ENCODE results near the gene LRRC75B. TPM values are rescaled to one million over a fixed set of nuclear protein-coding genes. Genes with fewer than 3 reads are reported as not detected.

LRRC75B gene
- total and polyA plus RNA-seq, 2 of the 8 experiments (the other 6 are each of a cell fraction or from before 2014, with no cell fraction given): 12.2 to 26.6 TPM

- Histone ChIP-seq H3K23me2 (ENCODE audit: low read depth, low read length) (no peaks in the 10 kb centered on the region), H3K27me3 (replicated peaks in 1 of 4; ENCODE audit: control insufficient read depth in 3 of 4, extremely low read depth in 1 of 4, insufficient read depth in 3 of 4, low read length in 3 of 4) (no peaks in the 10 kb centered on the region), H3K79me2 (ENCODE audit: control insufficient read depth in 1 of 2, insufficient read depth in 2 of 2, low read length in 2 of 2) (no peaks in the 10 kb centered on the region), H2BK5ac (ENCODE audit: low read depth, low read length) (no peak overlapping the region), H3K4me2 (ENCODE audit: insufficient read depth in 1 of 2, low read depth in 2 of 2, low read length in 2 of 2) (no peak overlapping the region), H3K4me1 (replicated peaks in 1 of 4; ENCODE audit: control insufficient read depth in 3 of 4, insufficient read depth in 4 of 4, low read length in 3 of 4) (no peaks in the 10 kb centered on the region; a peak in 1 of 7 replicates), H3K4me3 (ENCODE audit: extremely low read depth in 1 of 4, insufficient read depth in 2 of 4, low read depth in 3 of 4, low read length in 4 of 4) (no peak overlapping the region), H3K23ac (ENCODE audit: insufficient read length) (no peak overlapping the region), H4K20me1 (replicated peaks in 1 of 2; ENCODE audit: control insufficient read depth in 1 of 2, insufficient read depth in 2 of 2, low read length in 2 of 2) (peaks cover 1 to 2% of the 10 kb centered on the region in 2 experiments), H2BK20ac (ENCODE audit: low read length) (no peak overlapping the region), H4K8ac (ENCODE audit: extremely low read depth, insufficient read depth, low read length) (no peak overlapping the region), H4K91ac (replicated peaks; ENCODE audit: insufficient read length, low read length) (no peak overlapping the region), H3K9me3 (ENCODE audit: insufficient read depth in 2 of 2, low read depth in 1 of 2, low read length in 1 of 2) (no peaks in the 10 kb centered on the region), H3K27ac (ENCODE audit: low read depth, low read length) (no peak overlapping the region), H2BK120ac (replicated peaks; ENCODE audit: low read depth, low read length) (no peak overlapping the region), H2BK15ac (ENCODE audit: low read length) (no peak overlapping the region), H3K9ac (replicated peaks in 1 of 4; ENCODE audit: extremely low read depth in 1 of 4, low read depth in 3 of 4, low read length in 3 of 4) (no peak overlapping the region), H2AFZ (ENCODE audit: low read length) (no peak overlapping the region), H3K14ac (ENCODE audit: insufficient read length) (no peak overlapping the region), H3K79me1 (ENCODE audit: low read depth, low read length) (no peaks in the 10 kb centered on the region), H2AK5ac (ENCODE audit: low read depth, low read length) (no peak overlapping the region), H3K56ac (replicated peaks; ENCODE audit: insufficient read length, low read depth, low read length) (no peak overlapping the region), H4K5ac (ENCODE audit: insufficient read length, low read depth, low read length) (no peak overlapping the region), H3K4ac (replicated peaks; ENCODE audit: insufficient read length, low read depth, low read length) (no peak overlapping the region), H2BK12ac (ENCODE audit: low read depth, low read length) (no peak overlapping the region), H3K36me3 (ENCODE audit: control insufficient read depth in 2 of 4, insufficient read depth in 4 of 4, low read length in 3 of 4) (peaks cover 0 to 5% (median under 1%) of the 10 kb centered on the region in 4 experiments; a peak in 2 of 8 replicates), H3K18ac (ENCODE audit: extremely low read depth, low read length) (no peak overlapping the region)
- POLR2A ChIA-PET (ENCODE audit: partially characterized antibody): interaction anchor here (1.6 to 4.4 kb wide), 2 partner anchors 9 to 10 kb away, joined by 5 to 38 read pairs; partner anchors contain the start of gene LRRC75B
- DNase-seq (ENCODE audit: low read depth in 1 of 2, low spot score in 2 of 2): no peak
- WGBS, 2 experiments (ENCODE audit: extremely low coverage in 1 of 2, insufficient coverage in 1 of 2, insufficient read length in 1 of 2, insufficient replicate concordance in 2 of 2, low coverage in 1 of 2, low lambda C conversion rate in 2 of 2, missing lambda C conversion rate in 1 of 2): 86% methylated on average over 12 of the region's 12 CpGs; no CpG with 5 or more reads in 1 of the 2 experiments
- FAIRE-seq: no peak
- CTCF ChIA-PET (ENCODE audit: partially characterized antibody): interaction anchor here (1.0 kb wide), 1 partner anchor 11 kb away, joined by 3 read pairs; the partner anchor contains the start of gene LRRC75B
- TF ChIP-seq TCF12 (IDR thresholded peaks at IDR 0.05; ENCODE audit: low read depth, low read length) (no peak), EGR1 (IDR thresholded peaks at IDR 0.05; ENCODE audit: borderline replicate concordance, low read depth, low read length) (no peak), USF2 (IDR thresholded peaks at IDR 0.05; ENCODE audit: low read length) (no peak), KDM4A (IDR thresholded peaks at IDR 0.05; ENCODE audit: low read depth, low read length, severe bottlenecking) (no peak), BACH1 (IDR thresholded peaks at IDR 0.05; ENCODE audit: low read length) (no peak), SP4 (IDR thresholded peaks at IDR 0.05; ENCODE audit: low read length) (no peak), EP300 (IDR thresholded peaks at IDR 0.05; ENCODE audit: borderline replicate concordance in 1 of 2, low read depth in 2 of 2, low read length in 2 of 2) (no peak), TBP (IDR thresholded peaks at IDR 0.05; ENCODE audit: low read depth, low read length) (no peak), PHF8 (conservative IDR thresholded peaks at IDR 0.05; ENCODE audit: low read depth, low read length) (no peak), POLR2AphosphoS5 (IDR thresholded peaks at IDR 0.05; ENCODE audit: low read depth, low read length) (no peak)
Observed at GRCh38 chr22:24582056-24582814, 10.6 kb downstream of the LRRC75B start.
